ENCODE results near the gene PCDH9.

The PCDH9 gene

GRCh38 chr13:67155898-67156722 lies 74.0 kb downstream of the PCDH9 start:
- no peak for FAIRE-seq

DNA sequence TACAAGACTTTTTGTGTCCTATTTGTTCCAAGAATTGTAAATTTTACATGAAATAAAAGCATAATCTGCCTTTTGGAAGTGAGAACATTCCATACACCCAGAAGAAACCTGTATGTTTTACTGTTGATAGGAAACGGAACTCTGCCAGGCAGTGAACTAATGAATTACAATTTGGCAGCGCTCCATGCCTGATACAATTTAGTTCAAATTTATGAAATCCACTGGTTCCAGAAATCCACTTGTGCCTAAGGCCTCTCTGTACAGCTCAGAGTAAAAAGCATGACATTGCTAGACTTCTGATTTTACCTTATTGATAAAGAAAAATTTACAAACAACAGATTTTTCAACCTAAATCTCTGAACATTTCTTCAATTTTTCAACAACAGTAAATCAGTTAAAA lies 78.1 kb downstream of the PCDH9 start:
- no peak for FAIRE-seq

- no peak for FAIRE-seq
Observed at GRCh38 chr13:67151652-67152051, 78.5 kb downstream of the PCDH9 start.

GRCh38 chr13:67150608-67151007 lies 79.5 kb downstream of the PCDH9 start:
- FAIRE-seq = no peak

DNA sequence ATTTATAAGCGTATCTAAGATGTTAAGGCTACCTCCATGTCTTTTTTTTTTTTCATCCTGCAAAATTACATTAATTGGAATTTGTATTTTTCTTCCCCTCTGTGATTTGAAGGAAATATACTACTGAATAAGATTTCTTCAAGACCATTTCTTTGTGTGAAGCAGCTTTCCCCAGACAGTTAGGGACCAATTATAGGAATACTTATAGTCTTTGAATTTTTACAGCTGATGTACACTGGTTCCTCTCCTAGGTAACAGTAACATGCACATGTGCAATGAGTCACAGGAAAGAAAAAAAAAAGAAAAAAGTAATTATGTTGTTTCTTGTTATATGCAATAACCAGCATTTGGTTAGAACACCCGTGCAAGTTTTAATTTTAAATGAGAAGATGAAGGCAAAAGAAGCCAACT lies 82.0 kb downstream of the PCDH9 start:
- FAIRE-seq = no peak

DNA sequence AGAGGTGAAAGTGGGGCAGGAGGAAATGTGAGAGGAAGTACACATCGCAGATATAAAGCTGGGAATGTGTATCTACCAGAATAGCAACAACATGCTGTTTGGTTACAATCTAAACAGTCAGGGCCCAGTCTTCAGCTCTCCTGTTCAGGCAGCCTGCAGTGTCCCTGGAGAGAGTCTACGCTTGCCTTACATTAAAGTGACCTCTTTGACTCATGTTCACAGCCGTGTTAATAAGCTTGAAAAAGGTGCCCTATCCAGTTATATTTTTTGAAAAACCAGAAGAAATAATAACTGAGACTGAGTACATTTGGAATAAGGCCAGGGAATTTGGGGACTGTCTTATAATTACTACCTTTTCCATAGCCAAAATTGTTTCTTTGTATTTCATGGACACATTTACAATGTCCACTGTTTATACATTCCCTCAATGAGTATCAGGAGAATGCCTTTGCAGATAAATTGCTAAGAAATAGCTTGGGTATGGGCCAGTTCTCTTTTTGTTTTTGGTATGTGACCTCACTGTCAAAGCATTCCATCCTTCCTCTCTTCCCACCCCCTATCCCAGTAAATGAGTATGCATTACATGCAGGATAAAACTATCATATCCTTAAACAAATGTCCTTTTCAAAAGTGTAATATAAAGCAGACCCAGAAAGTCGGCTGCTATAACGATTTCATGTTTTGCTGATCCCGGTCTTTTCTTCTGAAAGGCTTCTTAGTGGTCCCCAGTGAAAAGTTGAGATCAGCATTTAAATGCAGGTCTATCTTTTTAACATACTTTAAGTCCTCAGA lies 82.6 kb downstream of the PCDH9 start:
- FAIRE-seq = no peak

- no peak for FAIRE-seq
Observed at GRCh38 chr13:67146523-67147130, 83.5 kb downstream of the PCDH9 start.

DNA sequence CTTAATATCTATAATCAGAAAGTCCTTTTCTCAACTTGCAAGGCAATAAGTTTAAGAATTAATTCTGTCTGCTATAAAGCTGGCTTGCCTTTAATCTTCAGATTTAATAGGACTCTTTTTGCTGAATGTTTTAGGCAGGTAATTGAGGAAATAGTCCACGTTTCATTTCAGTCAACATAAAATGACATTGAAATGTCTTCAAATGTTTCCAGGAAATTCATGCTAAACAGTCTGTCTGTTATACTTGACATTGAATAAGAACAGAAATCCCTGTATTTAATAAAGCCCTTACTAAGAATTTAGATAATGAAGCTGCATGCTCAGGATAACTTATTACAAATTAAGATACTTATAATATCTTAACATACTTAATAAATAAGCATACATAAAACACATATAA lies 84.2 kb downstream of the PCDH9 start:
- no peak for FAIRE-seq

GRCh38 chr13:67143544-67144115 lies 86.5 kb downstream of the PCDH9 start:
- no peak for FAIRE-seq

DNA sequence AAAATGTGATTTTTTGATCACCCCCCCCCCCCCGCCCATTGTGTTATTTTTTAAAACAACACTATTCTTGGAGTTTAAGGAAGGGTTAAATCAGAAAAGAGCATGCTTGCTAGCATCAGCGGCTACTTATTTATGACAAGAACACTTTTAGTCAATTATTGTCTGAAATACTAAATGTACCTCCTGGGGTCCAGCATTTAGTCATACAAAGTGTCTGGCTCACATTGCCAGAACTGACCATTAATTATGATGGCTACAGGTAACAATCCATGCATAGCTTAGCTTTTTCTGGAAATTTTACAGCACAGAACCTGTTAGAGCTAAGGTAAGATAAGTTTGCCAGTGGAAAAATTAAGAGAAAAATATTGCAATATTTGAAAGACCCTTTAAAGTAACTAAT lies 90.1 kb downstream of the PCDH9 start:
- FAIRE-seq = no peak

DNA sequence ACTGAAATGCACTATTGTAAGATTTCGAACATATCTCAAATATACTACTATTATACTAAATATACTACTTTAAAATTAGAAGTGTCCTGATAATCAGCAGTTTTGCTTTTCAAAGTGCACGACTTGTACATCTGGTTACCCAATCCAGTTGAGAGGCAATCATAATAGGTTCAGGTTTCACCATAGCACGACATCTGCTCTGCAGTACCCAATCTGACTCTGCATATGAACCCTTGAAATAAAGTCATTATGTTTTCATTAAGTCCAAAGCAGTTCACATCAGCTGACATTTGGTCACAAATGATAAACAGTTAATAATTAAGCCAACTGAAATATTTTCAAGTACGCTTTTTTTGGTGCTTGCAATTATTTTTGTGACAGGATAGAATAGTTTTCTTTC lies 90.6 kb downstream of the PCDH9 start:
- no peak for FAIRE-seq

GRCh38 chr13:67138970-67139369 lies 91.2 kb downstream of the PCDH9 start:
- FAIRE-seq = no peak

DNA sequence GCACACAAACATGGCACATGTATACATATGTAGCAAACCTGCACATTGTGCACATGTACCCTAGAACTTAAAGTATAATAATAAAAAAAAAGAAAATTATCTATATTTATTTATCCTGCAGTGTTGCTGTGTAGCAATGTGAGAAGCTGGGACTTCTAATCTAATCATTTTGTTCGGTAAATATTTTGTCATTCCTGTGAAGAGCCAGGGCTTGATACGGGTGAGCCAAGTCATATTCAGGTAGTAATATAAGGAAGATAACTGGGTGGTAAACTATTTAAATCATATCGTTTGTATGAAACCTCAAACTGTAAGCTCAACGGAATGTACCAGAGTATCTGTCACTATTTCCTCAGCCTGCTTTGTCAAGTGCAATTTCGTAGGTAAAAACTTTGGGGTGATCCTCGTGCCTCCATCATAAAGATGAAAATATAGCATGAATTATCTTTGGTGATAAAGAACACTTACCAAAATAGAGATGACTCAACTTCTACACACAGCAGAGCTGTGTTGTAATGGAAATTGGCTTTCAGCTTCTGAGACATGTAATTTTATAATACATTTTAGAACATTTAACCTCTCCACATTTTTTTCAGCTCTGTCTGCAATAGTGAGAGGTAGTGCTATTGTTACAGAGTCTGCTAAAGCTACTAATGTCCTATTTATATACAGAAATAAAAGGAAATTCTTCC lies 92.9 kb downstream of the PCDH9 start:
- no peak for FAIRE-seq

GRCh38 chr13:67136157-67136556 lies 94.0 kb downstream of the PCDH9 start:
- no peak for FAIRE-seq

- FAIRE-seq = no peak
Observed at GRCh38 chr13:67135356-67135755, 94.8 kb downstream of the PCDH9 start.

GRCh38 chr13:67134417-67135129 lies 95.6 kb downstream of the PCDH9 start:
- FAIRE-seq = no peak

GRCh38 chr13:67133476-67133875 lies 96.7 kb downstream of the PCDH9 start:
- FAIRE-seq = no peak

DNA sequence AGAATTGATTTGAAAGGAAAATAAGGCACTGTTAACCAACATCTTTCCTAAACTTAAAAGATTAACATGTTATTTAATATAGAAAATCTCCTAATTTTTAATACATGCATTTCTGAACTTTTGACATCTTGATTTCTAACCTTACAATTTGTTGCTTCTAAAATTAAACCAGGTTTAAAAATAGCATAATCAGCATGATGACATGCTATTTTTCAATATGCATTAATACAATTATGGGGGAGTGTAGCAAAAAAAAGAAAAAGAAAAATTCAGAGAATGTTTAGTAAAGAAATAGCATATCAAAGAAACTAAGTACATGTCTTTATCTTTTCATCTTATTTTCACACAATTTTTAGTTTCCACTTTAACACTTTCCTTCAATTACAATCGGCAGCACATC lies 98.7 kb downstream of the PCDH9 start:
- no peak for FAIRE-seq

DNA sequence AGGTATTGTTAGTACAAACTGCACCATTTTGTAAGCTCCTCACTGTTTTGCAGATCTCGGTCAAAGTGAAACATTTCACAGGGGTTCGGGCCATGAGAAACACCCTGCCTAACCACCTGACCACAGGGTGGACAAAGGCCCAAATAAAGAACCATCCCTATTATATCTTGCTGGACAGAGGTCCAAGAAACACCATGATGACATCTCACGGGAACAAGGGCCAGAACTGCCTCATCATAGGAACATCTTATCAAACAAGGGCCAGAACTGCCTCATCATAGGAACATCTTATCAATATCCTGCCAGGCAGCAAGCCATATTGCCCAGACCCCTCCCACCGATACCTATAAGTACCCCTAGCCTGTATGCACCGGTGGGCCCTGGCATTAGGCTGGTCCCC lies 99.7 kb downstream of the PCDH9 start:
- no peak for FAIRE-seq

GRCh38 chr13:67128136-67128535 lies 102.0 kb downstream of the PCDH9 start:
- no peak for FAIRE-seq

DNA sequence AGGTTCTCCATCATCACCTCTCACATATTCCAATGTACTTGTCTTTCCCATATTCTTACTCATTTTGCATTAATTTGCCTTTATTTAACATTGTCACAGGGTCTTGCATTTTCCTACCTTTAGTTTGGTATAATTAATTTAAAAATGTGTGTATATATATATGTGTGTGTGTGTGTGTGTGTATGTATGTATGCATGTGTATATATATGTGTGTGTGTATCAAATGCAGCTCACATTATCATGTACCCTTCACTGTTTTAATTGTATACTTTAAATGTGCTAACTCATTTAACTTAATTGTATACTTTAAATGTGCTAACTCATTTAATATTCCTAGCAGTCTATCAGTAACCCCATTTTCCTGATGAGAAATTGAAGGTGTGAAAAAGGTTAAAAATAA lies 104.5 kb downstream of the PCDH9 start:
- FAIRE-seq = no peak

DNA sequence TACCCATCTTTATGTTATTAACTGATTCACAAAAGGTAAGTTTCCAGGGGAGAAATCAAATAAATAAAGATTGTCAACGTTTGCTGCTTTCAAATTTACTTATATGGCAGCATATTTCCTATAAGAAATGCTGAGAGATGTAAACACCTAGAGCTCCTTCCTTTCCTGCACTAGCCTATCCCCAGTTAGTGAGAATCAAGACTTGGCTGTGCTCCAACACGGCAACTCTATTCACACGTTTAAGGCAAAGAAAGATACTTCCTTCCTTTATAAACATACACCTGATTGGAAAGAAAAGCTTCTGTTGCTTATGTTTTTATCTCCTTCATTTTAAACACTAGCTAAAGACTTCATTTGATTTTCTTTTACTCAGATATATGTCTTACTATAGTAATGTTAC lies 107.0 kb downstream of the PCDH9 start:
- no peak for FAIRE-seq

All from endometrium (tissue), 2 donors.